HFFc6 (cell line): ENCODE measurements around the gene GLMP. TPM values are rescaled to one million over a fixed set of nuclear protein-coding genes. Genes with fewer than 3 reads are reported as not detected.
A peak's percentile ranks its signal among the peaks of the same experiment; 100 is the strongest.

Source experiments
- DNase-seq: peaks from one replicate; pipeline ENCODE4 v3.0.0-alpha.2; 2018
- H3K27ac Mint-ChIP-seq: 2 replicates; pipeline ENCODE4 v1.8.0; 2020; ENCODE audit warnings: mild to moderate bottlenecking, mixed read lengths
- H3K27me3 Mint-ChIP-seq: 2 replicates; pipeline ENCODE4 v1.8.0; 2021; ENCODE audit warnings: mild to moderate bottlenecking, moderate library complexity, mixed read lengths; ENCODE audit not compliant: insufficient read depth
- H3K36me3 Mint-ChIP-seq: 2 replicates; pipeline ENCODE4 v1.8.0; 2021; ENCODE audit warnings: low read depth, mixed read lengths
- H3K4me1 Mint-ChIP-seq: 2 replicates; pipeline ENCODE4 v1.8.0; 2020; ENCODE audit warnings: low read depth, mixed read lengths
- H3K4me3 Mint-ChIP-seq: 2 replicates; pipeline ENCODE4 v1.8.0; 2020; ENCODE audit warnings: mild to moderate bottlenecking, moderate library complexity, mixed read lengths
- H3K9me3 Mint-ChIP-seq: 2 replicates; pipeline ENCODE4 v1.8.0; 2020; ENCODE audit warnings: mild to moderate bottlenecking, mixed read lengths
- CTCF ChIP-seq: fragments of 200-600 bp; sonication (generic); IDR thresholded peaks from 2 replicates; pipeline ENCODE4 v1.5.0; 2021; ENCODE audit warnings: antibody characterized with exemption, mild to moderate bottlenecking
- total RNA-seq, 6 experiments: library from RNA; stranded (reverse); fragmentation: NEBNext Ultra II Directional; extraction: Animal tissue kit (Norgen Biotek cat#: 25700); gene quantifications; 2 replicates in 1 of 6; 3 replicates in 5 of 6; pipeline ENCODE4 v1.2.3, GENCODE V29; 2021

The GLMP gene
- total RNA-seq, 6 experiments from 2014 or later, result 50.8 to 91.8 (median 87.4) TPM

- Mint-ChIP-seq H3K9me3 (no peaks in the 10 kb centered on the region), H3K4me3 (no peak overlapping the region), H3K27ac (no peak overlapping the region), H3K36me3 (no peaks in the 10 kb centered on the region), H3K27me3 (peaks cover 10% of the 10 kb centered on the region), H3K4me1 (no peaks in the 10 kb centered on the region; the same call in 1 of the 2 replicates)
- no peak for DNase-seq
- TF ChIP-seq CTCF, result no peak
Observed at GRCh38 chr1:156246781-156247459, 48.6 kb downstream of the GLMP start.

- H3K9me3 Mint-ChIP-seq, result no peaks in the 10 kb centered on the region
- no peak overlapping the region for H3K27ac Mint-ChIP-seq
- no peak for DNase-seq
- no peaks in the 10 kb centered on the region for H3K36me3 Mint-ChIP-seq
- peaks cover 10% of the 10 kb centered on the region for H3K27me3 Mint-ChIP-seq
- H3K4me3 Mint-ChIP-seq, result 0 out of 2 replicates have a peak overlapping the region, but pooled peaks have one; percentile 11
- no peaks in the 10 kb centered on the region for H3K4me1 Mint-ChIP-seq
- TF ChIP-seq CTCF, result no peak
Observed at GRCh38 chr1:156246241-156246780, 49.2 kb downstream of the GLMP start.

- no peak overlapping the region for H3K27ac Mint-ChIP-seq
- peak overlapping the region; percentile 54 for H3K4me3 Mint-ChIP-seq
- no peak for TF ChIP-seq CTCF
- no peaks in the 10 kb centered on the region for H3K9me3 Mint-ChIP-seq
- peaks cover 13% of the 10 kb centered on the region for H3K27me3 Mint-ChIP-seq
- no peaks in the 10 kb centered on the region for H3K36me3 Mint-ChIP-seq
- no peaks in the 10 kb centered on the region for H3K4me1 Mint-ChIP-seq
- no peak for DNase-seq
Observed at GRCh38 chr1:156245451-156246232, 49.8 kb downstream of the GLMP start.

GRCh38 chr1:156244712-156245111 lies 50.8 kb downstream of the GLMP start:
- no peak overlapping the region for H3K4me3 Mint-ChIP-seq
- no peaks in the 10 kb centered on the region for H3K9me3 Mint-ChIP-seq
- TF ChIP-seq CTCF, result no peak
- H3K4me1 Mint-ChIP-seq, result no peaks in the 10 kb centered on the region
- H3K27ac Mint-ChIP-seq, result no peak overlapping the region
- no peak for DNase-seq
- peaks cover 13% of the 10 kb centered on the region for H3K27me3 Mint-ChIP-seq
- H3K36me3 Mint-ChIP-seq, result peaks cover 4% of the 10 kb centered on the region; the same call in 1 of the 2 replicates

- H3K4me3 Mint-ChIP-seq, result no peak overlapping the region
- peaks cover 5% of the 10 kb centered on the region; the same call in 1 of the 2 replicates for H3K36me3 Mint-ChIP-seq
- no peaks in the 10 kb centered on the region for H3K4me1 Mint-ChIP-seq
- no peaks in the 10 kb centered on the region for H3K9me3 Mint-ChIP-seq
- no peak overlapping the region for H3K27ac Mint-ChIP-seq
- no peak for DNase-seq
- H3K27me3 Mint-ChIP-seq, result peaks cover 13% of the 10 kb centered on the region
- TF ChIP-seq CTCF, result no peak
Observed at GRCh38 chr1:156244126-156244525, 51.4 kb downstream of the GLMP start.
